DMS53 treated with DMSO at 0.1 percent for 48 hours (cell line): Measurements from ENCODE around the gene CEACAM5.
A peak's percentile ranks its signal among the peaks of the same experiment; 100 is the strongest.

Experiments
- DNase-seq: peaks from one replicate; lab custom pipeline; 2025; ENCODE audit not compliant: unreplicated experiment; lab: John Stamatoyannopoulos, UW

Gene CEACAM5

DNA sequence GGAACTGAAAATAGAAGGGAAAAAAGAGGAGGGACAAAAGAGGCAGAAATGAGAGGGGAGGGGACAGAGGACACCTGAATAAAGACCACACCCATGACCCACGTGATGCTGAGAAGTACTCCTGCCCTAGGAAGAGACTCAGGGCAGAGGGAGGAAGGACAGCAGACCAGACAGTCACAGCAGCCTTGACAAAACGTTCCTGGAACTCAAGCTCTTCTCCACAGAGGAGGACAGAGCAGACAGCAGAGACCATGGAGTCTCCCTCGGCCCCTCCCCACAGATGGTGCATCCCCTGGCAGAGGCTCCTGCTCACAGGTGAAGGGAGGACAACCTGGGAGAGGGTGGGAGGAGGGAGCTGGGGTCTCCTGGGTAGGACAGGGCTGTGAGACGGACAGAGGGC is at the start of gene CEACAM5:
TSS of gene CEACAM5 (plus strand) at position 146 of the 400 bp plus-strand sequence. CDS start at position 252, 106 bp downstream.
- no peak for DNase-seq

DNA sequence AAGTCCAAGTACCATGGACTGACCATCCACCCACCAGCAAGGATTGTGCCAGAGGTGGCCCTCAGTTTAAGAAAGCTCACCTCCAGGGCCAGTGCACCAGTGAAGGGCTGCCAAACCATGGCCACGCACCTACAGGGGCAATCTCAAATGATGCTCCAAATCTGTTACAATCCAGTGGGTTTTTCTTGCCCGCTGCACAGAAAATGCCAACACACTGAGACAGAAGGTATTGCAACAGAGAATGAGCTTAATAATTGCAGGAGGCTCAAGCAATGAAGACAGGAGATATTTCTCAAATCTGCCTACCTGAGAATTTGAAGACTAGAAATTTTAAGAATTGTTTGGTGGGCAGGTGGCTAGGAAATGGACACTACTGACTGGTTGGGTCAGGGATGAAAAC is 42.4 kb upstream of the CEACAM5 start:
- no peak for DNase-seq

DNA sequence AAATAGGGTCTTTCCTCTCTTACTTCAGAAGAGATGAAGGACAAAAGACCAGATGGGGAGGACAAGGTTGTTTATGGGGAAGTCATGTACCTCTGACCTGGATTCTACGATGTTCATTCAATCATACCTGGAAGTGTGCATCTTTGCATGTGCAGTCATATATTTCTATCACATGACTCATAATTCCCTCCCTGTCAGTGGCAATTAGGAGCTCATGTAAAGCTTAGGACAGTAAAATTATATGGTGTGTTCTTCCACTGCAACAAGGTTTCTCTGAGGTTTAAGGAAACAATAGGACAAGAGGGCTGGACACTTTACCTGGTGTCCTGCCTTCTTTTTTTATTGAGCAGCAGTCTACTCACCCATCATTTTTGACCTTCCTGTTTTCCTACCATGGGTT is 40.1 kb upstream of the CEACAM5 start:
- DNase-seq, result no peak

DNA sequence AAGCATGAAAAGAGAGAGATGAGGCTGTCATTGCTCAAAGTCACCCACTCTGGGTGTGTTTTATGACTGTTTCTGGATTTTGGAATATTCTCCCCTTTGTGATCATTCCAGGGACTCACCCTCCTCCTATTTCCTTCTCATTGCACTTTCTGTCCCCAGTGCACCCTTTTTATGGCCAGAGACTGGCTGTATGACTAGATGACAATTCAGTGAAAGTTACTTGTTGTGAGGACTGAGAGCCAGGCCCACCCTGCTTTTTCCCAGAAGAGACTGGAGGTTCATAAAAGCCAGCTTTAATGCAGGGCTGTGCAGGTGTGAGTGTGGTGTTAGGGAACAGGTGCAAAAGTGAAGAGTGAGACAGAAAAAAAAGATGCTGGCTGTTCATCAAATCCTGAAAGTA is 37.7 kb upstream of the CEACAM5 start:
- DNase-seq, result no peak

DNA sequence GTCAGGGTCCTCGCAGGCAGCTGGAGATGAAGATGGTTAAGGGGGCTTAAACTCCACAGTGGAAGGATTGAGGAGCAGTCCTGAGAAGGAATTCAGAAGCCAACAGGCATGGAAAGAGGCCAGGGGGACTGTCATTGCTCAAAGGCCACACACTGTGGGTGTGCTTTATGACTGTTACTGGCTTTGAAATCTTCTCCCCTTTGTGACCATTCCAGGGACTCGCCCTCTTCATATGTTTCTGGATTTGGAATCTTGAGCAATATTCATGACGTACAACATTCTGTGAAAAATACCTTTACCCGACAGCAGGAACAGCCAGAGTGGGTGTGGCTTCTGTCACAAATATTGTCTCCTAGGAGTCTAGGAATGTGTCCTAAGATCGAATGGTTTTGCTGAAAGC is 36.9 kb upstream of the CEACAM5 start:
- DNase-seq, result no peak

DNA sequence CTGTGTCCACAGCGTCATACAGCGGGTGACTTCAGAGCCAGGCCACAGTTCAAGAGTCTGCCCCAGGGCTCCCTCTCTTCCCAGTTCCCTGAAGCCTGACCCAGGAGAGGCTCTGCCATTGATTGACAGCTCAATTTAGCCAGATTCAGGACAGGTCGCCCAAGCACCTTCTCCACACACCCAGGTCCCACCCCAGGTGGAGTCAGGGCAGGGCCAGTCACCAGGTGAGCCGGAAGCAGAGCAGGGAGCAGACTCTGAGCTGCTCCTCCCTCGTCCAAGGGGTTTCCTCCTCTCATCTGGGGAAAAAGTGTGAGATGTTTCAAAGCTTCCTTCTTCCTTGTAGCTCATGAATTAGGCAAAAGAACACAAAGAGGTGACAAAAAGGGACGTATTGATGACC is 26.0 kb upstream of the CEACAM5 start:
- no peak for DNase-seq

DNA sequence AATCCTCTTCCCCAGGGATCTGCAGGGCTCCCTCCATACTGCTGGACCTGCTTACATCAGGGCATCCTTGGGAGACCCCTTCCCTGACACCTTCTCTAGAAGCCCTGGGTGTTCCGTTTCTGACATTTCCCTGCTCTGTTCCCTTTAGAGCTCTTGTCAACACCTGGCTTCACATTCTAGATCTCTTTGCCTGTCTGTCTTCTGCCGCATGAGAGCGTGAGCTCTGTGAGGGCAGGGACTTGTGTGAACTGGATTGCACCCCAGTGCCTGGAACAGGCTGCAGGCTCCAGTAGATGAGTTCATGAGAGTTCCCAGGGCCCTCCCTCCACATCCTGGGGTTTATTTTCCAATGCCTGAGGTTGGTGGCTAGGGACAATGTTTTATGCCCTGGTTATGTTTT is 21.0 kb upstream of the CEACAM5 start:
- DNase-seq, result no peak

DNA sequence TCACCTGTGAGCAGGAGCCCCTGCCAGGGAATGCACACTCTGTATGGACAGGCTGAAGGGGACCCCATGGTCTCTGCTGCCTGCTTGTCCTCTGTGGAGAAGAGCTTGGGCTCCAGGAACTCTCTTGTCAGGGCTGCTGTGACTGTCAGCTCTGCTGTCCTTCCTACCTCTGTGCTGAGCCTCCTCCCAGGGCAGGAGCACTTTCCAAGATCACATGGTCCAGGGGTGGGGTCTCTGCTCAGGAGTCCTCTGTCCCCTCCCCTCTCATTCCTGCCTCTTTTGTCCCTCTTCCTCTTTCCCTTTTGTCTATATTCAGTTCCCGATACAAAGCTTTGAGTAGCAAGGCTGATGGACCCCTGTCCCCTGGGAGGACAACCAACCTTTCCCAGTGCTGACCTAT is 20.3 kb upstream of the CEACAM5 start, which contains the start of gene CEACAM7:
TSS of gene CEACAM7 (minus strand) at position 173 of the 400 bp plus-strand sequence. CDS start at position 68, 105 bp downstream.
- DNase-seq, result no peak

DNA sequence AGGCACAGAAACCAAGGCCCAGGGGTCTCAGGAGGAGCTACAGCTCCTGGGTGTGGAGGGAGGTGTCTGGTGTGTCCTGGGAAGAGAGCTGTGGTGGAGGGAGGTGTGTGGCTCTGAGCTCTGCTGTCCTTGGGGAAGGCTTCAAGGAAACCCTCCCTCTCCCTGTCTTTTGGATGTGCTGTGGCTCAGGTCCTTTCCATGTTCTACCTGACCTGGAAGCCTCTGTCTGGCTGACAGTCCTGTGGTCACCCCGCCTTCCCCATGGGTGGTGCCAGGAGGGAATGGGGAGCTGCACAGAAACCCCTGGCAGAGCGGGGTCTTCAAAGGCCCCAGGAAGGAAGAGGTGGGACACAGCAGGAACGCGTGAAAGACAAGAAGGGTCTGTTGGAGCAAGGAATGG is 19.7 kb upstream of the CEACAM5 start:
- DNase-seq, result no peak

DNA sequence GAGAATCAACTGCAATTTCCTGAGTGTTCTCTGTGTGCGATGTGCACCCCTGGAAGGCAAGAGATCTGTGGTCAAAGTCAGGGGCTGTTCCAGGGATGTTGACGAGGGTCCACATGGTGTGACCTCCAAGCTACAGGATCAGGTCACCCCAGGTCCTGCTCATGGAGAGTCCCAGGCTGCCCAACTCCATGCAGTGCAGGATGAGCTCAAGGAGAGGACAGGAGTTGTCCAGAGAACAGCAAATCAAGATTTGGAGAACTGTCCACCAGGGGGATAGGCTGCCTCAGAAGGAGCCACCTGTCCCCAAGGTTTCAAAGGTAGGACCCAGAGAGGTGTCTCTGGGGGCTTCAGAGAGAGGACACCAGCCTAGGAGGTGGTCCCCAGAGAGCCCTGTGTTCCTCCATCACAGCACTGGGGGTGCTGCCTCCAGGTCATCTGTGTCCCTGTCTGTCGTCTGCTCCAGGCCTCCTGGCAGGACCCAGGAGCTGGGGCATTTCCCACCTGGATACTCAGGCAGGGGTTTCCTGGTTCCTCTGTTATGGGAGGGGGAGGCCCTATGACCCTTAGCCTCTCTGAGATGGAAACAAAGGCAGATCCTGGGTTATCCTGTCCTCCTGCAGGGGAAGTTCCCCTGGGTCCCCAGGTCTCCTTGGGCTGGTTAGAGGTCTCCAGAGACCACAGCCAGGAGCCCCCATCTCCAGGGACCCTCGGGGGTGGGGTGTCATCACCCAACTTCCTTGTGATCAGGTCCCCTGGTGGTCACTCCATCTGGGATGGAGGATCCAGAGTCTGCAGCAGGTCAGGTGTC is 18.2 kb upstream of the CEACAM5 start:
- DNase-seq, result no peak

DNA sequence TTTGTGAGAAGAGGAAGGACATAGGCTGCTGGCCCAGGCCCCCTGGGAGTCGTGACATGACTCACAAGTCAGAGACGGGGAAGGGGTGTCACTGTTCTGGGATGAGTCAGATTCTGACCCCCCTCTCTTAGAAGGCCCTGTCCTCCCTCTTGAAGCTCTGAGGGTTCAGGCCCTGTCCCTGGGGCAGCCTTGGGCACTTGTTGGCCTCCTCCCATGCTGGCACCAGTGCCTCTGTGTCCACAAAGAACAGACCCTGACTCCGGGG is 17.7 kb upstream of the CEACAM5 start:
- DNase-seq, result no peak

DNA sequence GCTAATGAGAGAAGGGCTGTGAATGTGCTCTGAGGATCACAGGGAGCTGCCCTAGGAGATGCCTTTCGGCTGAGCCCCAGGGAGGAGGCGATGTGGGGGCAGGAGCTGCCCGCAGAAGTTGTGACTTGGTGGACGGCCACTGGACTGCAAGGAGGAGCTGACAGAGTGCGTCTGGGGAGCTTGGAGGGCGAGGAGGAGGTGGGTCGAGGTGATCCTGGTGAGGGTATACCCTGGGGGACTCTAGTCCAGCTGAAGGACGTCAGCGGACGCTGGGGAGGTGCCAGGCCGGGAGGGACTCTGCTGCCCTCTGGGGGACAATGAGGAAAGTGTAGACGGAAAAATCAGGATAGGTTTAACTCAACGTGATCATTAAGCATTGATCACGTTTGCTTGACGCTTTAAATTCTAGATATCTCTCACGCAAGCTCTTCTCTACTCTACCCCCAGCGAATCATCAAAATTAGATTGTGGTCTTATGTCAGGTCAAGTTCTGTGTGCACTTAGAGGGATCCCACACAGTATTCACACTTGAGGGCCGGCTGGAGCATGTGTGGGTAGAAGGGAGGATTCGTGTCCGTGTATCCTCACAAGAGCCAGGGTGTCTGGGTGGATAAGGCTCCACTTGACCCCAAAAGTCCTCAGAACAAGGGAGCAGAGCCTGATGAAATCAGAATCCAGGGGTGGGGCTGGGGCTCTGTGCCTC is 17.0 kb upstream of the CEACAM5 start:
- DNase-seq, result peak; percentile 15

DNA sequence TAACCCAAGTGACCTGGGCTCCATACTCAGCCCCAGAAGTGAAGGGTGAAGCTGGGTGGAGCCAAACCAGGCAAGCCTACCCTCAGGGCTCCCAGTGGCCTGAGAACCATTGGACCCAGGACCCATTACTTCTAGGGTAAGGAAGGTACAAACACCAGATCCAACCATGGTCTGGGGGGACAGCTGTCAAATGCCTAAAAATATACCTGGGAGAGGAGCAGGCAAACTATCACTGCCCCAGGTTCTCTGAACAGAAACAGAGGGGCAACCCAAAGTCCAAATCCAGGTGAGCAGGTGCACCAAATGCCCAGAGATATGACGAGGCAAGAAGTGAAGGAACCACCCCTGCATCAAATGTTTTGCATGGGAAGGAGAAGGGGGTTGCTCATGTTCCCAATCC is 14.2 kb upstream of the CEACAM5 start:
- no peak for DNase-seq

DNA sequence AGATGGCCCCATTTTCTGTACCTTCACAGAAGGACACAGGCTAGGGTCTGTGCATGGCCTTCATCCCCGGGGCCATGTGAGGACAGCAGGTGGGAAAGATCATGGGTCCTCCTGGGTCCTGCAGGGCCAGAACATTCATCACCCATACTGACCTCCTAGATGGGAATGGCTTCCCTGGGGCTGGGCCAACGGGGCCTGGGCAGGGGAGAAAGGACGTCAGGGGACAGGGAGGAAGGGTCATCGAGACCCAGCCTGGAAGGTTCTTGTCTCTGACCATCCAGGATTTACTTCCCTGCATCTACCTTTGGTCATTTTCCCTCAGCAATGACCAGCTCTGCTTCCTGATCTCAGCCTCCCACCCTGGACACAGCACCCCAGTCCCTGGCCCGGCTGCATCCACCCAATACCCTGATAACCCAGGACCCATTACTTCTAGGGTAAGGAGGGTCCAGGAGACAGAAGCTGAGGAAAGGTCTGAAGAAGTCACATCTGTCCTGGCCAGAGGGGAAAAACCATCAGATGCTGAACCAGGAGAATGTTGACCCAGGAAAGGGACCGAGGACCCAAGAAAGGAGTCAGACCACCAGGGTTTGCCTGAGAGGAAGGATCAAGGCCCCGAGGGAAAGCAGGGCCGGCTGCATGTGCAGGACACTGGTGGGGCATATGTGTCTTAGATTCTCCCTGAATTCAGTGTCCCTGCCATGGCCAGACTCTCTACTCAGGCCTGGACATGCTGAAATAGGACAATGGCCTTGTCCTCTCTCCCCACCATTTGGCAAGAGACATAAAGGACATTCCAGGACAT is 13.4 kb upstream of the CEACAM5 start:
- no peak for DNase-seq

DNA sequence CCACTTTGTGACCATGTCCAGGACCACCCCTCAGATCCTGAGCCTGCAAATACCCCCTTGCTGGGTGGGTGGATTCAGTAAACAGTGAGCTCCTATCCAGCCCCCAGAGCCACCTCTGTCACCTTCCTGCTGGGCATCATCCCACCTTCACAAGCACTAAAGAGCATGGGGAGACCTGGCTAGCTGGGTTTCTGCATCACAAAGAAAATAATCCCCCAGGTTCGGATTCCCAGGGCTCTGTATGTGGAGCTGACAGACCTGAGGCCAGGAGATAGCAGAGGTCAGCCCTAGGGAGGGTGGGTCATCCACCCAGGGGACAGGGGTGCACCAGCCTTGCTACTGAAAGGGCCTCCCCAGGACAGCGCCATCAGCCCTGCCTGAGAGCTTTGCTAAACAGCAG is 12.7 kb upstream of the CEACAM5 start:
- DNase-seq, result no peak

DNA sequence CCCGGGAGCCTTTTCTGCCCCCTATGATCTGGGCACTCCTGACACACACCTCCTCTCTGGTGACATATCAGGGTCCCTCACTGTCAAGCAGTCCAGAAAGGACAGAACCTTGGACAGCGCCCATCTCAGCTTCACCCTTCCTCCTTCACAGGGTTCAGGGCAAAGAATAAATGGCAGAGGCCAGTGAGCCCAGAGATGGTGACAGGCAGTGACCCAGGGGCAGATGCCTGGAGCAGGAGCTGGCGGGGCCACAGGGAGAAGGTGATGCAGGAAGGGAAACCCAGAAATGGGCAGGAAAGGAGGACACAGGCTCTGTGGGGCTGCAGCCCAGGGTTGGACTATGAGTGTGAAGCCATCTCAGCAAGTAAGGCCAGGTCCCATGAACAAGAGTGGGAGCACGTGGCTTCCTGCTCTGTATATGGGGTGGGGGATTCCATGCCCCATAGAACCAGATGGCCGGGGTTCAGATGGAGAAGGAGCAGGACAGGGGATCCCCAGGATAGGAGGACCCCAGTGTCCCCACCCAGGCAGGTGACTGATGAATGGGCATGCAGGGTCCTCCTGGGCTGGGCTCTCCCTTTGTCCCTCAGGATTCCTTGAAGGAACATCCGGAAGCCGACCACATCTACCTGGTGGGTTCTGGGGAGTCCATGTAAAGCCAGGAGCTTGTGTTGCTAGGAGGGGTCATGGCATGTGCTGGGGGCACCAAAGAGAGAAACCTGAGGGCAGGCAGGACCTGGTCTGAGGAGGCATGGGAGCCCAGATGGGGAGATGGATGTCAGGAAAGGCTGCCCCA is 11.8 kb upstream of the CEACAM5 start:
- DNase-seq, result no peak

DNA sequence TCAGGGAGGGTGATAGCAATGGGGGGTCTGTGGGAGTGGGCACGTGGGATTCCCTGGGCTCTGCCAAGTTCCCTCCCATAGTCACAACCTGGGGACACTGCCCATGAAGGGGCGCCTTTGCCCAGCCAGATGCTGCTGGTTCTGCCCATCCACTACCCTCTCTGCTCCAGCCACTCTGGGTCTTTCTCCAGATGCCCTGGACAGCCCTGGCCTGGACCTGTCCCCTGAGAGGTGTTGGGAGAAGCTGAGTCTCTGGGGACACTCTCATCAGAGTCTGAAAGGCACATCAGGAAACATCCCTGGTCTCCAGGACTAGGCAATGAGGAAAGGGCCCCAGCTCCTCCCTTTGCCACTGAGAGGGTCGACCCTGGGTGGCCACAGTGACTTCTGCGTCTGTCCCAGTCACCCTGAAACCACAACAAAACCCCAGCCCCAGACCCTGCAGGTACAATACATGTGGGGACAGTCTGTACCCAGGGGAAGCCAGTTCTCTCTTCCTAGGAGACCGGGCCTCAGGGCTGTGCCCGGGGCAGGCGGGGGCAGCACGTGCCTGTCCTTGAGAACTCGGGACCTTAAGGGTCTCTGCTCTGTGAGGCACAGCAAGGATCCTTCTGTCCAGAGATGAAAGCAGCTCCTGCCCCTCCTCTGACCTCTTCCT is 11.1 kb upstream of the CEACAM5 start:
- DNase-seq, result no peak

DNA sequence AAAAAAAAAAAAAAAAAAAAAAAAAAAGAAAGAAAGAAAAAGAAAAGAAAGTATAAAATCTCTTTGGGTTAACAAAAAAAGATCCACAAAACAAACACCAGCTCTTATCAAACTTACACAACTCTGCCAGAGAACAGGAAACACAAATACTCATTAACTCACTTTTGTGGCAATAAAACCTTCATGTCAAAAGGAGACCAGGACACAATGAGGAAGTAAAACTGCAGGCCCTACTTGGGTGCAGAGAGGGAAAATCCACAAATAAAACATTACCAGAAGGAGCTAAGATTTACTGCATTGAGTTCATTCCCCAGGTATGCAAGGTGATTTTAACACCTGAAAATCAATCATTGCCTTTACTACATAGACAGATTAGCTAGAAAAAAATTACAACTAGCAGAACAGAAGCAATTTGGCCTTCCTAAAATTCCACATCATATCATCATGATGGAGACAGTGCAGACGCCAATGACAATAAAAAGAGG is 9.6 kb upstream of the CEACAM5 start:
- DNase-seq, result no peak

DNA sequence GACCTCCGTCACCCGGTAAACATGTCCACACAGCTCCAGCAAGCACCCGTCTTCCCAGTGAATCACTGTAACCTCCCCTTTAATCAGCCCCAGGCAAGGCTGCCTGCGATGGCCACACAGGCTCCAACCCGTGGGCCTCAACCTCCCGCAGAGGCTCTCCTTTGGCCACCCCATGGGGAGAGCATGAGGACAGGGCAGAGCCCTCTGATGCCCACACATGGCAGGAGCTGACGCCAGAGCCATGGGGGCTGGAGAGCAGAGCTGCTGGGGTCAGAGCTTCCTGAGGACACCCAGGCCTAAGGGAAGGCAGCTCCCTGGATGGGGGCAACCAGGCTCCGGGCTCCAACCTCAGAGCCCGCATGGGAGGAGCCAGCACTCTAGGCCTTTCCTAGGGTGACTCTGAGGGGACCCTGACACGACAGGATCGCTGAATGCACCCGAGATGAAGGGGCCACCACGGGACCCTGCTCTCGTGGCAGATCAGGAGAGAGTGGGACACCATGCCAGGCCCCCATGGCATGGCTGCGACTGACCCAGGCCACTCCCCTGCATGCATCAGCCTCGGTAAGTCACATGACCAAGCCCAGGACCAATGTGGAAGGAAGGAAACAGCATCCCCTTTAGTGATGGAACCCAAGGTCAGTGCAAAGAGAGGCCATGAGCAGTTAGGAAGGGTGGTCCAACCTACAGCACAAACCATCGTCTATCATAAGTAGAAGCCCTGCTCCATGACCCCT is 9.0 kb upstream of the CEACAM5 start:
- no peak for DNase-seq

DNA sequence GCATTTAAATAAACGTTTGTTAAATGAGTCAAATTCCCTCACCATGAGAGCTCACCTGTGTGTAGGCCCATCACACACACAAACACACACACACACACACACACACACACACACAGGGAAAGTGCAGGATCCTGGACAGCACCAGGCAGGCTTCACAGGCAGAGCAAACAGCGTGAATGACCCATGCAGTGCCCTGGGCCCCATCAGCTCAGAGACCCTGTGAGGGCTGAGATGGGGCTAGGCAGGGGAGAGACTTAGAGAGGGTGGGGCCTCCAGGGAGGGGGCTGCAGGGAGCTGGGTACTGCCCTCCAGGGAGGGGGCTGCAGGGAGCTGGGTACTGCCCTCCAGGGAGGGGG is 8.5 kb upstream of the CEACAM5 start:
- DNase-seq, result no peak
